ENCODE measurements around the gene RNF25.

RNF25 gene

GRCh38 chr2:218626369-218626768 lies 45.4 kb downstream of the RNF25 start:
- DNase-seq (ENCODE audit: low read depth in 2 of 2): no peak

GRCh38 chr2:218623366-218623705 lies 48.5 kb downstream of the RNF25 start:
- DNase-seq (ENCODE audit: low read depth in 2 of 2): no peak

- DNase-seq (ENCODE audit: low read depth in 2 of 2): no peak
Measured at GRCh38 chr2:218622606-218623365, 49.0 kb downstream of the RNF25 start.

- DNase-seq (ENCODE audit: low read depth in 2 of 2): no peak
Measured at GRCh38 chr2:218621007-218621406, 50.8 kb downstream of the RNF25 start.

- no peak for DNase-seq (ENCODE audit: low read depth in 2 of 2)
Measured at GRCh38 chr2:218618102-218618860, 53.5 kb downstream of the RNF25 start.

GRCh38 chr2:218615868-218616315 lies 55.9 kb downstream of the RNF25 start:
- no peak for DNase-seq (ENCODE audit: low read depth in 2 of 2)
